ENCODE data around the gene B3GLCT. TPM values are rescaled to one million over a fixed set of nuclear protein-coding genes. Genes with fewer than 3 reads are reported as not detected.
"Not testable (repeated sequence)": the region's sequence is repeated elsewhere in the genome, so short reads cannot be mapped to it uniquely, and the experiment has no call there.

The B3GLCT gene
- total RNA-seq, 1 experiment from 2014 or later: 12.2 TPM

DNA sequence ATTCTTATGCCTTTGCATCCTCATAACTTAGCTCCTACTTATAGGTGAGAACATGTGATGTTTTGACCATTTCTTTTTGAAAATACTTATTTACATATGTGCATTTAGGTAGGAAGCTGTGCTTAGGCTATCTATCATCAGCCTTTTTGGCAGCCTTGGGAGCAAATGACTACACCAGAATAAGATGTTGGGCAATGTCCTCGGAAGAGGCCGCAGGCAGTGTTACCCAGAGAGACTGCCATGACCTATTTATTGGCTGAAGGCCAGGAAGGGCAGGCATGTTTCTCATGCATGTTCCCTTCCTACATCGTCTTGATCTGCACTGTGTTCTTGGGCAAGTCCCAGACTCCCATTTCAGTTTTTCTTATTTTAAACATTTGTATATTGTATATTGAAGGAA lies 122.3 kb downstream of the B3GLCT start:
- no peaks in the 10 kb centered on the region for H3K27me3 ChIP-seq
- no peak overlapping the region for H3K27ac ChIP-seq
- no peaks in the 10 kb centered on the region for H3K36me3 ChIP-seq
- H3K4me3 ChIP-seq: no peak overlapping the region
- no peaks in the 10 kb centered on the region for H3K9me3 ChIP-seq (replicated peaks)
- DNase-seq: no peak
- no peaks in the 10 kb centered on the region for H3K4me1 ChIP-seq

DNA sequence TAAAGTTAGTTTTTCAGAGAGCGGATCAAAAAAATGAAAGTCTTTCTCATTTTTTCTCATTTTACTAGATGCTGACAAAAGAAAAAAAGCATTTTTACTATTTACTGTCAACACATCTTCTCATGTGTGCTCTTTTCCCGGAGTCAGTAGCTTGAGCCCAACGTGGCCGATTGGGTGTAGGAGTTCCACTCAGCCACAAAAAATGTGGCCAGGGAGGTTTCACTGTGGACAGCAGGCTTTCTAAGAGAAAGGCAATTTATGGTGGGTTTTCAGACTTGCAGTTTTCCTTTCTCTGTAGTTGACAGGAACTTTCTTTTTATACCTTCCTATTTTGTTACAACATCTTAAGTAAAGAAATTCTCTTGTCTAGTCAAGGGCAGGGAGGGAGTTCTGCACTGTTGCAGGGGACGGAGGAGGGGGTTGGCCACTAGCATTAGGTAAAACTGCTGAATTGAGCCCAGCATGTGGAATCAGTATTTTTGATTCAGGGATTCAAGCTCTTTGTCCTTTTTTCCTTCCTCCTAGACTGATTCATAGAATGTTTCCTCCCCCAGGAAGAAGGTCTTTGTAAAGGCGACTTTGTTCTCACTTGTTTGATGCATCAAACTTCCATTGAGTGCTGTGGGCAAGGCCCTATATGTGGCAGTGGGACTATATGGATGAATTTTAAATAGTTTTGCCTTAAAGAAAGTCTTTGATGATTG lies 123.1 kb downstream of the B3GLCT start:
- no peak overlapping the region for H3K4me3 ChIP-seq
- no peaks in the 10 kb centered on the region for H3K27me3 ChIP-seq
- no peaks in the 10 kb centered on the region for H3K9me3 ChIP-seq (replicated peaks)
- H3K36me3 ChIP-seq: no peaks in the 10 kb centered on the region
- DNase-seq: no peak
- no peak overlapping the region for H3K27ac ChIP-seq
- H3K4me1 ChIP-seq: no peaks in the 10 kb centered on the region

DNA sequence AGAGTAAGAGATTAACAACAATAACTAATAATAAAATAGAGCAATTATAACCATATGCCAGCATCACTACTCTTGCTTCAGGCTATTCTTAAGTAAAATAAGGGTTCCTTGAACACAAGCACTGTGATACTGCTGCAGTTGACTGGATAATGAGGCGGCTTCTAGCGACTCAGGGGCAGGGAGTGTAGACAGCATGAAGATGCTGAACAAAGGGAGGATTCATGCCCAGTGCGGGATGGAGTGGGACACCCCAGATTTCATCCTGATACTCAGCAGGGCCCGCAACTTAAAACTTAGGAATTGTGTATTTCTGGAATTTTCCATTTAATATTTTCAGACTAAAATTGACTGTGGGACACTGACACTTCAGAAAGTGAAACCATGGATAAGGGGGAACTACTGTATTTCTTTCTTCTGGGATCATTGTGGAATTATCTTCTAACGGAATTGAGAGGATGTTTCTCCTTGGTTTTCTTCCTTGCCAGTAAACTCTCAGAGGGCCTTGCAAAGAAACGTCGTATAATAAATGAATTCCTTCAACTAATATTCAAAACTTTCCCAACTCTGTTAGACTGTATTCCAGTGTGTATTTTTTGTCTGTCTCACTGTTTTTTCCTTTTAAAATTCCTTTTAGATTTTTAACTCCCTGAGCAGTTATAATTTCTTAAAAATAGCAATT lies 127.5 kb downstream of the B3GLCT start:
- Histone ChIP-seq H3K27ac (no peak overlapping the region), H3K4me1 (no peaks in the 10 kb centered on the region), H3K9me3 (replicated peaks) (no peaks in the 10 kb centered on the region), H3K36me3 (no peaks in the 10 kb centered on the region), H3K4me3 (no peak overlapping the region), H3K27me3 (no peaks in the 10 kb centered on the region)
- DNase-seq: no peak

DNA sequence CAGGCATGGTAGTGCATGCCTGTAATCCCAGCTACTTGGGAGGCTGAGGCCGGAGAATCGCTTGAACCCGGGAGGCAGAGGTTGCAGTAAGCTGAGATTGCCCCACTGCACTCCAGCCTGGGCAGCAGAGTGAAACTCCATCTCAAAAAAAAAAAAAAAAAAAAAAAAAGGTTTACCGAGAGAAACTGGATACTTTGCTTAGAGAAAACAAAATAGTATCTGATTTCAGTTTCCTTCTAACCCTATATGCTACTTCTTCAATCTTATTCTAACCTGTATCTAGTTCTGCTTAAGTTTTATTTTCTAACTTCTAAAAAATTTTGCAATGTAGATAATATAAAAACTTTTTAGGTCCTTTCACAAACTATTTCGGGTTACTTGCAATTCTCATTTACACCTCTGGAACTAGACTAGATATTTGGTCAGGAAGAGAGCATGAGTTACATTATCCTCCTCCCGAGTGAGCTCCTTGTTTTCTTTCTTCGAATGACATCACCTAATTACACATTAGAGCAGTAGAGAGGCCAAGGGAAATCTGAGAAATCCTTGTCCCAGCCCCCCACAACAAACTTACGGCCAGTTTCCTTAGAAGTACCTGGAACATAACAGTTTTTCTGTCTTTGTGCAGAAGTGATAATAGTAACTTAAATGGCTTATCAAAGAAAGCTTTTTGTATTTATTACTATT lies 128.9 kb downstream of the B3GLCT start:
- no peaks in the 10 kb centered on the region for H3K9me3 ChIP-seq (replicated peaks)
- peak in 1 of 2 experiments; percentile 9 for DNase-seq
- no peaks in the 10 kb centered on the region for H3K36me3 ChIP-seq
- H3K4me1 ChIP-seq: no peaks in the 10 kb centered on the region
- H3K4me3 ChIP-seq: no peak overlapping the region
- H3K27ac ChIP-seq: no peak overlapping the region
- H3K27me3 ChIP-seq: no peaks in the 10 kb centered on the region

DNA sequence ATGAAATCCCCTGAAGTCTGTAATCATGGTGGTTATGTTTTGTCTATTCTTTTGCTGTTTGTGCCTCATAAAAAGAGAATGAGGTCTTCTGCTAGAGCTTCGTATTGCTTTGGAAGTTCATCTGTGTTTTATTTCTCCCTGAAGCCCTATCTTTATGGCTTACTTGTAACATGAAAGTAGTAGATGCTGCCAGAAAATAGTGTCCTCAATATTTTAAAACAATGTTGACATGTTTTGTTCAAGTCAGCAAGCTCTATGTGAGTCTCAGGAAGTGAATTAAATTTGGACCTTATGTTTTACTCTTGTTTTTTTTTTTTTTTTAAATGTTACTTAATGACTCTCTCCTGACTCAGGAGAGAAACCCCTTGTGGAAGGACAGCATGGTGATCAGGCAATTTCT lies 130.5 kb downstream of the B3GLCT start:
- no peaks in the 10 kb centered on the region for H3K36me3 ChIP-seq
- no peaks in the 10 kb centered on the region for H3K27me3 ChIP-seq
- no peaks in the 10 kb centered on the region for H3K4me1 ChIP-seq
- H3K4me3 ChIP-seq: no peak overlapping the region
- H3K27ac ChIP-seq: no peak overlapping the region
- no peak for DNase-seq
- no peaks in the 10 kb centered on the region for H3K9me3 ChIP-seq (replicated peaks)

DNA sequence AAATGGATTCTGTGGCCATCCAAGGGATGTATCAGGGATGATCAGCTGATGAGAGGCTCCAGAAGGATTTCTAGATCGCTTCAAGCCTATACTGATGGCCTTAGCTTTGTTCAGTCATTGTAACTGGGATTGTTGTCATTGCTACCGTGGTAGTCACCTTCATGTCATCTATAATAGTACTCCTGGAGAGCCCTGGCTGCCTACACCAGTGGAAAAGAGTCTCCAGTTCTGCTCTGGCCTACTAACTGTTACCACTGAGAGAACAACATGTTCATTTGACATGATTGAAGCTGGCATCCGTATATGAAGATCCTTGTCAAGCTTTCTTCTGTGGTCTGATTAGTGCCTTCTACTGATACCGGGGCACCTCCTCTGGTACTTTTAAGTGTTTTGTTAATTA lies 131.3 kb downstream of the B3GLCT start:
- DNase-seq: no peak
- no peaks in the 10 kb centered on the region for H3K27me3 ChIP-seq
- no peaks in the 10 kb centered on the region for H3K4me1 ChIP-seq
- no peak overlapping the region for H3K27ac ChIP-seq
- H3K36me3 ChIP-seq: no peaks in the 10 kb centered on the region
- H3K9me3 ChIP-seq (replicated peaks): no peaks in the 10 kb centered on the region
- H3K4me3 ChIP-seq: no peak overlapping the region

DNA sequence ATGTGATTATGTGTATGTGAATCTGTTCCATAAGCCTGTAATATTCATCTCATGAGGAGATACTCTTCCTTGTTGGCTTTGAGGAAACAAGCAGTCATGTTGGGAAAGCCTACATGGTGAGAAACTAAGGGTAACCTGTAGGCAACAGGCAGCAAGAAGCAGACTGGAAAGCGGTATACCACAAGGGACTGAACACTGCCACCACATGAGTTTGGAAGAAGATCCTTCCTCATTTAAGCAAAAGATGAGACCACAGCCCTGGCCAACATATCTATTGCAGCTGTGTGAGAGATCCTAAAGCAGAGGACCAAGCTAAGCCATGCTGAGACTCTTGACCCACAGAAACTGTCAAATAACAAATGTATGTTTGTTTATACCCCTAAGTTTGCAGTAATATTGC lies 134.8 kb downstream of the B3GLCT start:
- H3K27ac ChIP-seq: no peak overlapping the region
- no peak overlapping the region for H3K4me3 ChIP-seq
- H3K9me3 ChIP-seq (replicated peaks): no peaks in the 10 kb centered on the region
- no peaks in the 10 kb centered on the region for H3K27me3 ChIP-seq
- no peak for DNase-seq
- H3K36me3 ChIP-seq: no peaks in the 10 kb centered on the region
- H3K4me1 ChIP-seq: no peaks in the 10 kb centered on the region

DNA sequence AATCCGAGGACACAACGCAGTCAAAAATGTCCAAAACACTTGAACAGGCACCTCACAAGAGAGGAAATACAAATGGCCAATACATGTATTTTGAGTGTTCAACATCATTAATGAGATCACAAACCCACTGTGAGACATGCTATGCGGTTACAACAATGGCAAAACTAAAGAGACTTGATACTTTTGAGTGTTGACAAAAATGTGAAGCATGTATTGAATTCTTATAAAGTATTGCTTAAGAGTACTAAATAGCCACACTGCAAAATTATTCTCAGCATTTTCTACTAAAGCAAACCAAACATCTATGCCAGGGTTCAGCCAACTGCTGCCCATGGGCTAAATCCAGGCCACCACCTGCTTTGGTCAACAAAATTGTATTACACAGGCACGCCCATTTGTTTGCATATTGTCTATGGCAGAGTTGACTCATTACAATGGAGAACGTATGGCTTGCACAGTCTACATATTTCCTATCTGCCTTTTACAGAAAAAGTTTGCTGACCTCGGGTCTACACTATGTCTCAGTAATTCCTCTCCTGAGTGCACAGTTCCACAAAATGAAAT lies 135.3 kb downstream of the B3GLCT start:
- Histone ChIP-seq H3K36me3 (no peaks in the 10 kb centered on the region), H3K4me3 (no peak overlapping the region), H3K27ac (no peak overlapping the region), H3K27me3 (no peaks in the 10 kb centered on the region), H3K9me3 (replicated peaks) (no peaks in the 10 kb centered on the region; the same call in 1 of the 2 replicates), H3K4me1 (no peaks in the 10 kb centered on the region)
- no peak for DNase-seq

DNA sequence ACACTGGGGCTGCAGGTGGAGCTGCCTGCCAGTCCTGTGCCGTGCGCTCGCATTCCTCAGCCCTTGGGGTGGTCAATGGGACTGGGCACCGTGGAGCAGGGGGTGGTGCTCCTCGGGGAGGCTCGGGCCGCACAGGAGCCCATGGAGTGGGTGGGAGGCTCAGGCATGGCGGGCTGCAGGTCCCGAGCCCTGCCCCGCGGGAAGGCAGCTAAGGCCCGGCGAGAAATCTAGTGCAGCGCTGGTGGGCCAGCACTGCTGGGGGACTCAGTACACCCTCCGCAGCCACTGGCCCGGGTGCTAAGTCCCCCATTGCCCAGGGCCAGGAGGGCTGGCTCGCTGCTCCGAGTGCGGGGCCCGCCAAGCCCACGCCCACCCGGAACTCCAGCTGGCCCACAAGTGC lies 139.8 kb downstream of the B3GLCT start:
- H3K36me3 ChIP-seq; H3K27me3 ChIP-seq; H3K4me3 ChIP-seq; H3K4me1 ChIP-seq; DNase-seq; H3K9me3 ChIP-seq (replicated peaks); H3K27ac ChIP-seq: not testable (repeated sequence)

DNA sequence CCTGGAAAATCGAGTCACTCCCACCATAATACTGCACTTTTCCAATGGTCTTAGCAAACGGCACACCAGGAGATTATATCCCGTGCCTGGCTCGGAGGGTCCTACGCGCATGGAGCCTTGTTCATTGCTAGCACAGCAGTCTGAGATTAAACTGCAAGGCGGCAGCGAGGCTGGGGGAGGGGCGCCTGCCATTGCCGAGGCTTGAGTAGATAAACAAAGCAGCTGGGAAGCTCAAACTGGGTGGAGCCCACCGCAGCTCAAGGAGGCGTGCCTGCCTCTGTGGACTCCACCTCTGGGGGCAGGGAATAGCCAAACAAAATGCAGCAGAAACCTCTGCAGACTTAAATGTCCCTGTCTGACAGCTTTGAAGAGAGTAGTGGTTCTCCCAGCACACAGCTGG lies 141.1 kb downstream of the B3GLCT start:
- not testable (repeated sequence) for H3K36me3 ChIP-seq; H3K4me3 ChIP-seq; H3K27ac ChIP-seq; H3K9me3 ChIP-seq (replicated peaks); H3K4me1 ChIP-seq; DNase-seq; H3K27me3 ChIP-seq

DNA sequence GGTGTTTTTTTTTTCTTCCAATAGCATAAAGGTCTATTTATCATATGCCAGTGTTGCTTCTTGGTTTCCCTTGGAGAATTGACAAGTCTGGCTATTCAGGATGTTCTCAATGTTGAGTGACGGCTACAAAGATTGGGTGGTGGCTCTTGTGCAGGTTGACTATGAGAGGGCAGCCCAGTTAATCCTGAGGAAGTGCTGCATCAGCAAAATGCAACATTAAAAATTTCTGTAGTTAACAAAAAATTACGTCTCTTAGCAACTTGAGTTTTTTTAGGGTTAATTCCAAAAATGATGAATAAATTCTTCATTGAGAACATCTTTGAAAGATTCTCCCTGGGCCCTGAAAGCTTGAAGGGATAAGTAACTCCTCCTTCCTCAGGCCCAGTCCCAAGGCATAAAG lies 147.1 kb downstream of the B3GLCT start:
- no peak overlapping the region for H3K4me3 ChIP-seq
- H3K9me3 ChIP-seq (replicated peaks): no peaks in the 10 kb centered on the region
- no peak for DNase-seq
- H3K36me3 ChIP-seq: no peaks in the 10 kb centered on the region
- peaks cover 8% of the 10 kb centered on the region; the same call in 1 of the 2 replicates for H3K27me3 ChIP-seq
- H3K4me1 ChIP-seq: no peaks in the 10 kb centered on the region
- no peak overlapping the region for H3K27ac ChIP-seq

DNA sequence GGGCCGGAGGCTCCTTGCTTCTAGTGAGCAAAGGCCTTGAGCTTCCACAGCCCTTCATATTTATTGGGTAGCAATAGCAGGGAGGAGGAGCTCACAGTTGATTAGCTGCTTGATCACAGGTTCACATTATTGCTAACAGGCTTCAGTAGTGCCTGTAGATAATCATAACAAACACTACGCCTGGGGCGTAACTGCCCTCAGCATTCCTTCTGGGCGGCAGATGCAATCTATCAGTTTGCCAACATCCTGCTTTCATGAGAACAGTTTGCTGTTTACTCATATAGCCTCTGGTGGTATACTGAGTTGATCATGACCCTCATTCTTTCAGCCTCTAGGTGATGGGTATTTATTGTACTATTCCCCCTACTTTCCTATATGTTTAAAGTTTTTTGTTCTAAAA lies 149.4 kb downstream of the B3GLCT start:
- no peak overlapping the region for H3K27ac ChIP-seq
- H3K36me3 ChIP-seq: no peaks in the 10 kb centered on the region
- peaks cover 8% of the 10 kb centered on the region; the same call in 1 of the 2 replicates for H3K27me3 ChIP-seq
- DNase-seq: no peak
- H3K4me1 ChIP-seq: no peaks in the 10 kb centered on the region
- no peak overlapping the region for H3K4me3 ChIP-seq
- H3K9me3 ChIP-seq (replicated peaks): no peaks in the 10 kb centered on the region

DNA sequence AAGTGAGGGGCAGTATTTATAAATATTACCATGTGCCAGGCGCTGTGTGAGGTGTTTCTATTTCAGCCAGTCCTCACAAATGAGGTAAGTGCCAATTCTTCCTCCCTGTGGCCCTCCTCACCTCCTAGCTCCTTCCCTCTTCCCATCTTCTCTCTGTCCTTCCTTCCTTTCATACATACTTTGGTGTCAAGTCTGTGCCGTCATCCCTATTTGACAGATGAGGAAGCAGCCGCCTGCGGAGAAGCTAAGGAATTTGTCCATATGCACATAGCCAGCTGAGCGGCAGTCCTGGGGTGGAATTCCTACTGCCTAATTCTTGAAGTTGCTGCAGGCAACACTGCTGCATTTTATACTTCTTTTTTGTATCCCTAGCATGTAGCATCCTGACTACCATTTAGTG lies 150.8 kb downstream of the B3GLCT start:
- no peak for DNase-seq
- H3K36me3 ChIP-seq: no peaks in the 10 kb centered on the region
- no peak overlapping the region for H3K27ac ChIP-seq
- H3K9me3 ChIP-seq (replicated peaks): peaks cover 8% of the 10 kb centered on the region
- H3K27me3 ChIP-seq: peaks cover 8% of the 10 kb centered on the region; the same call in 1 of the 2 replicates
- H3K4me3 ChIP-seq: no peak overlapping the region
- no peaks in the 10 kb centered on the region for H3K4me1 ChIP-seq

DNA sequence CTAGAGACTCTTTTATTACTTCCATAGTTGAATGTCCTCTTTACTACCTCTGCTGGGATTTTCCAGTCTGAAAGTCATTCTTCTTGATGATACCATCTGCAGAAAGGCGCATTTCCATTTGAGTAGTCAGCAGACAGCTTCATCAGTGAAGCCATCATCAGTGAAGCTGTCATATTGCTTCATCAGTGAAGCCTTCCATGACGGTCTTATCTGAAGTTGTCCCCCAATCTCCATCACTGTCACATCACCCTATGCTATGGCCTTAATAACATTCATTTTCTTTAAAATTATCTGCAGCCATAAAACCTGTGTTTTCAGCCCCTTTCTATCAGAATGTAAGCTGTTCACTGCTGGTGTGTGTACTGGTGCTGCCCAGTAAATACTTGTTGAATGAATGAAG lies 151.6 kb downstream of the B3GLCT start:
- Histone ChIP-seq H3K27ac (no peak overlapping the region), H3K27me3 (peaks cover 8% of the 10 kb centered on the region; the same call in 1 of the 2 replicates), H3K4me1 (no peaks in the 10 kb centered on the region), H3K4me3 (no peak overlapping the region), H3K36me3 (no peaks in the 10 kb centered on the region), H3K9me3 (replicated peaks) (peaks cover 11% of the 10 kb centered on the region)
- no peak for DNase-seq

DNA sequence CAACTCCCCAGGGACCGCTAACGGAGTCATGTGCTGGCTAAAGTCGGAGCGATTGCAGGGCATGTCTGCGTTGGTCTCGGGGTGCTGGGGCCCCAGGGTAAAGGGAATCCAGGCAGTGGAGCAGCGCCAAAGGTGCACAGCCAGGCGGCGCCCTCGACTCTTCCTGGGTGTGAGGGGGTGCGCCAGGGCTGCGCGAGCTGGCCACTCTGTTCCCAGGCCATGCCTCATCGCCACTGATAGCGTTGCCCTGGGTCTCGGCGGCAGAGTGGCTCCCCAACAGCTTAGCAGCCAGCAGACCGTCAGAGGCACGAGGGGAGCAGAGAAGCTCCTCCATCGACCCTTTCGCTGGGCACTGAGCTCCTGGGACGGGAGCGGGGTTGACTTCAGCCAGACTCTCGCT lies 152.7 kb downstream of the B3GLCT start:
- H3K27me3 ChIP-seq: peaks cover 8% of the 10 kb centered on the region; the same call in 1 of the 2 replicates
- DNase-seq: no peak
- peaks cover 11% of the 10 kb centered on the region for H3K9me3 ChIP-seq (replicated peaks)
- H3K27ac ChIP-seq: no peak overlapping the region
- no peaks in the 10 kb centered on the region for H3K36me3 ChIP-seq
- no peaks in the 10 kb centered on the region for H3K4me1 ChIP-seq
- no peak overlapping the region for H3K4me3 ChIP-seq

Data from SJCRH30 (cell line).